ENCODE results near the gene SLC9A5. TPM values are rescaled to one million over a fixed set of nuclear protein-coding genes. Genes with fewer than 3 reads are reported as not detected.

The SLC9A5 gene
- total RNA-seq, 4 donors from 2014 or later = 0.19 TPM; not detected in 3

GRCh38 chr16:67283826-67284555 lies 35.2 kb downstream of the SLC9A5 start:
- H3K4me3 ChIP-seq = no peak overlapping the region
- no peak overlapping the region for H3K27ac ChIP-seq
- H3K36me3 ChIP-seq = peaks cover 0 to 10% (median 0%) of the 10 kb centered on the region in 3 donors
- intact Hi-C loops (cut with DNase I) = loop anchor here (10.0 kb wide), 1 partner anchor 131 kb away; the partner anchor contains the start of gene ZDHHC1
- peaks cover 3 to 22% (median 9%) of the 10 kb centered on the region in 3 donors for H3K4me1 ChIP-seq
- H3K27me3 ChIP-seq = no peaks in the 10 kb centered on the region
- no peak for TF ChIP-seq POLR2A (IDR thresholded peaks at IDR 0.05)
- TF ChIP-seq CTCF (IDR thresholded peaks at IDR 0.05) = no peak
- WGBS, 2 donors = 89 to 90% methylated on average over 15 to 19 of the region's 21 CpGs
- no peaks in the 10 kb centered on the region for H3K9me3 ChIP-seq
- DNase-seq = no peak

- peaks cover 0 to 10% (median 0%) of the 10 kb centered on the region in 3 donors for H3K36me3 ChIP-seq
- peaks cover 0 to 16% (median under 1%) of the 10 kb centered on the region in 3 donors for H3K4me1 ChIP-seq
- DNase-seq = no peak
- 73 to 79% methylated on average over 15 to 16 of the region's 34 CpGs for WGBS, 2 donors
- intact Hi-C loops (cut with DNase I) = loop anchor here (10.0 kb wide), 1 partner anchor 130 kb away; the partner anchor contains the start of gene ZDHHC1
- no peaks in the 10 kb centered on the region for H3K9me3 ChIP-seq
- H3K4me3 ChIP-seq = no peak overlapping the region
- TF ChIP-seq CTCF (IDR thresholded peaks at IDR 0.05) (peak in 4 of 6 experiments; percentile 14 to 45 (median 22)), POLR2A (IDR thresholded peaks at IDR 0.05) (no peak)
- no peak overlapping the region for H3K27ac ChIP-seq
- H3K27me3 ChIP-seq = no peaks in the 10 kb centered on the region
Observed at GRCh38 chr16:67284699-67285646, 36.2 kb downstream of the SLC9A5 start.

GRCh38 chr16:67286441-67287235 lies 37.9 kb downstream of the SLC9A5 start:
- DNase-seq = no peak
- Histone ChIP-seq H3K27ac (no peak overlapping the region), H3K36me3 (peaks cover 0 to 10% (median 0%) of the 10 kb centered on the region in 3 donors), H3K4me1 (peaks cover 0 to 11% (median 0%) of the 10 kb centered on the region in 3 donors), H3K27me3 (no peaks in the 10 kb centered on the region), H3K4me3 (no peak overlapping the region), H3K9me3 (no peaks in the 10 kb centered on the region)
- intact Hi-C loops (cut with DNase I) = loop anchor here (10.0 kb wide), 1 partner anchor 128 kb away; the partner anchor contains the start of gene ZDHHC1
- 89 to 96% methylated on average over 10 to 12 of the region's 28 CpGs for WGBS, 2 donors
- no peak for TF ChIP-seq POLR2A (IDR thresholded peaks at IDR 0.05)
- TF ChIP-seq CTCF (IDR thresholded peaks at IDR 0.05) = no peak

GRCh38 chr16:67287960-67288359 lies 39.2 kb downstream of the SLC9A5 start:
- H3K36me3 ChIP-seq = peaks cover 0 to 10% (median 0%) of the 10 kb centered on the region in 3 donors
- H3K4me3 ChIP-seq = no peak overlapping the region
- no peaks in the 10 kb centered on the region for H3K27me3 ChIP-seq
- 88 to 93% methylated on average over 9 to 12 of the region's 14 CpGs for WGBS, 2 donors
- intact Hi-C loops (cut with DNase I) = loop anchor here (10.0 kb wide), 1 partner anchor 127 kb away; the partner anchor contains the start of gene ZDHHC1
- TF ChIP-seq CTCF (IDR thresholded peaks at IDR 0.05) = no peak
- TF ChIP-seq POLR2A (IDR thresholded peaks at IDR 0.05) = no peak
- DNase-seq = no peak
- H3K4me1 ChIP-seq = peaks cover 0 to 11% (median 0%) of the 10 kb centered on the region in 3 donors
- no peaks in the 10 kb centered on the region for H3K9me3 ChIP-seq
- no peak overlapping the region for H3K27ac ChIP-seq

All from esophagus squamous epithelium (tissue), 5 donors.